T-cell (primary cell): ENCODE measurements around the gene KIF26A. TPM values are rescaled to one million over a fixed set of nuclear protein-coding genes. Genes with fewer than 3 reads are reported as not detected.
A peak's percentile ranks its signal among the peaks of the same experiment; 100 is the strongest.

ENCODE experiments used
- ATAC-seq, 4 experiments: fragments of 200-7000 bp in 3 of 4; fragments of 150-1000 bp in 1 of 4; cut with Tn5 transposase; replicated peaks in 1 of 4; 1 replicate in 3 of 4; 2 replicates in 1 of 4; pipeline ENCODE4 v1.10.0; 2021; ENCODE audit warnings: moderate library complexity in 3 of 4, mild to moderate bottlenecking in 2 of 4, moderate number of reproducible peaks in 1 of 4
- CTCF ChIA-PET, 2 donors: fragments of 300-600 bp; sonication (Branson Sonifier 250); formaldehyde crosslinking; loops; one replicate each; lab custom pipeline; 2022; ENCODE audit warnings: antibody characterized with exemption in 2 of 2; lab: Charles Lee
- POLR2A ChIA-PET, 2 donors: fragments of 300-600 bp; sonication (Branson Sonifier 250); formaldehyde crosslinking; loops; one replicate each; lab custom pipeline; 2022; ENCODE audit warnings: antibody characterized with exemption in 2 of 2; lab: Charles Lee
- DNase-seq, 35 experiments: peaks; one replicate each; pipeline versions ENCODE4 v3.0.0 to v3.0.0-alpha.2; 2013 to 2023
- H3K27ac ChIP-seq: one replicate; pipeline ENCODE4 v1.5.1; 2013; ENCODE audit warnings: low read length
- H3K27me3 ChIP-seq, 2 experiments: replicated peaks in 1 of 2; 1 replicate in 1 of 2; 2 replicates in 1 of 2; pipeline versions ENCODE4 v1.6.1 to v1.7.0; 2013; ENCODE audit warnings: low read length in 1 of 2, mixed read lengths in 1 of 2; ENCODE audit not compliant: control insufficient read depth in 2 of 2, insufficient read depth in 2 of 2; ENCODE audit errors: extremely low read depth in 1 of 2
- H3K36me3 ChIP-seq, 2 donors: 1 replicate in 1 of 2; 2 replicates in 1 of 2; pipeline versions ENCODE4 v1.6.1 to v1.7.0; 2013; ENCODE audit warnings: low read length in 1 of 2; ENCODE audit not compliant: control insufficient read depth in 2 of 2, insufficient read depth in 1 of 2; ENCODE audit errors: extremely low read depth in 1 of 2
- H3K4me1 ChIP-seq, 2 experiments: 1 replicate in 1 of 2; 2 replicates in 1 of 2; pipeline versions ENCODE4 v1.6.1 to v1.7.0; 2013; ENCODE audit warnings: low read length in 2 of 2, mixed read lengths in 1 of 2; ENCODE audit not compliant: insufficient read depth in 2 of 2, control insufficient read depth in 1 of 2; ENCODE audit errors: extremely low read depth in 1 of 2
- H3K4me3 ChIP-seq, 2 donors: 1 replicate in 1 of 2; 2 replicates in 1 of 2; pipeline versions ENCODE4 v1.5.1 to v1.7.0; 2013; ENCODE audit warnings: mild to moderate bottlenecking in 2 of 2, low read length in 1 of 2, moderate library complexity in 1 of 2; ENCODE audit not compliant: control insufficient read depth in 1 of 2; ENCODE audit errors: extremely low read depth in 1 of 2
- H3K9me3 ChIP-seq: 2 replicates; pipeline ENCODE4 v1.7.0; 2013
- H3K27ac Mint-ChIP-seq, 2 donors: one replicate each; pipeline ENCODE4 v1.8.0; 2020 to 2021; ENCODE audit warnings: mild to moderate bottlenecking in 2 of 2, mixed read lengths in 2 of 2
- H3K27me3 Mint-ChIP-seq, 2 donors: one replicate each; pipeline ENCODE4 v1.8.0; 2021 to 2022; ENCODE audit warnings: mixed read lengths in 2 of 2
- H3K36me3 Mint-ChIP-seq: one replicate; pipeline ENCODE4 v1.8.0; 2021; ENCODE audit warnings: mixed read lengths
- H3K4me1 Mint-ChIP-seq, 3 donors: one replicate each; pipeline ENCODE4 v1.8.0; 2020 to 2022; ENCODE audit warnings: mixed read lengths in 3 of 3, mild to moderate bottlenecking in 1 of 3
- H3K4me3 Mint-ChIP-seq, 3 donors: one replicate each; pipeline ENCODE4 v1.8.0; 2020 to 2022; ENCODE audit warnings: mild to moderate bottlenecking in 3 of 3, mixed read lengths in 3 of 3, moderate library complexity in 3 of 3
- H3K9me3 Mint-ChIP-seq, 3 donors: one replicate each; pipeline ENCODE4 v1.8.0; 2020 to 2022; ENCODE audit warnings: mixed read lengths in 3 of 3
- WGBS: methylation state at CpG from one replicate; pipeline ENCODE4 v1.1.5; 2013; ENCODE audit warnings: missing lambda C conversion rate; ENCODE audit not compliant: insufficient coverage; 5-methylcytosine and 5-hydroxymethylcytosine counted together
- total RNA-seq, 35 experiments: library from RNA in 6 of 35; stranded (reverse) in 6 of 35; fragments of 120-200 nt in 1 of 35; gene quantifications; one replicate each; pipeline versions ENCODE4 v1.2.1 to v1.2.4 and lab custom pipeline; 2013 to 2026

Gene KIF26A
- total RNA-seq, 5 donors from 2014 or later (not counting 1 experiment from before 2014, with no cell fraction given), result 0.07 to 1.6 (median 0.44) TPM

- no peak overlapping the region for H3K4me3 Mint-ChIP-seq
- no peak overlapping the region for H3K4me3 ChIP-seq
- DNase-seq (peak in 5 of 35 experiments; percentile 1 to 20 (median 14)), ATAC-seq (peak in 1 of 4 experiments; percentile 57)
- peaks cover 0 to 16% of the 10 kb centered on the region in 2 experiments for H3K27me3 ChIP-seq
- H3K36me3 ChIP-seq, result no peaks in the 10 kb centered on the region
- ChIA-PET POLR2A (no interaction called here), CTCF (interaction anchor here in 1 of 2 donors (0.5 to 1.6 kb wide), 2 partner anchors 16 to 50 kb away, joined by 4 to 7 read pairs; no protein-coding TSS in a partner anchor)
- H3K27ac ChIP-seq, result no peak overlapping the region
- H3K9me3 ChIP-seq, result no peaks in the 10 kb centered on the region
- H3K4me1 ChIP-seq, result peaks cover 0 to 7% of the 10 kb centered on the region in 2 experiments
- H3K9me3 Mint-ChIP-seq, result no peaks in the 10 kb centered on the region
- H3K4me1 Mint-ChIP-seq, result peaks cover 3 to 7% (median 5%) of the 10 kb centered on the region in 3 donors
- peaks cover 0 to 6% of the 10 kb centered on the region in 2 donors for H3K27me3 Mint-ChIP-seq
- H3K27ac Mint-ChIP-seq, result no peak overlapping the region
- 78% methylated on average over 18 of the region's 18 CpGs for WGBS
- H3K36me3 Mint-ChIP-seq, result no peaks in the 10 kb centered on the region
Observed at GRCh38 chr14:104093366-104094055, 44.9 kb upstream of the KIF26A start.

GRCh38 chr14:104094056-104094708 lies 44.2 kb upstream of the KIF26A start:
- DNase-seq (no peak), ATAC-seq (no peak)
- no peak overlapping the region for H3K4me3 ChIP-seq
- H3K27me3 ChIP-seq, result peaks cover 0 to 19% of the 10 kb centered on the region in 2 experiments
- WGBS, result 58% methylated on average over 18 of the region's 20 CpGs
- ChIA-PET CTCF (interaction anchor here in 1 of 2 donors (0.5 to 1.6 kb wide), 2 partner anchors 16 to 50 kb away, joined by 4 to 7 read pairs; no protein-coding TSS in a partner anchor), POLR2A (interaction anchor here in 1 of 2 donors (0.5 kb wide), 1 partner anchor 55 kb away, joined by 3 read pairs; no protein-coding TSS in a partner anchor)
- no peak overlapping the region for H3K27ac ChIP-seq
- no peaks in the 10 kb centered on the region for H3K9me3 ChIP-seq
- no peaks in the 10 kb centered on the region for H3K36me3 ChIP-seq
- Mint-ChIP-seq H3K27ac (no peak overlapping the region), H3K9me3 (no peaks in the 10 kb centered on the region), H3K4me1 (peaks cover 3 to 7% (median 5%) of the 10 kb centered on the region in 3 donors), H3K36me3 (no peaks in the 10 kb centered on the region), H3K4me3 (no peak overlapping the region), H3K27me3 (peaks cover 0 to 6% of the 10 kb centered on the region in 2 donors)
- H3K4me1 ChIP-seq, result peaks cover 0 to 7% of the 10 kb centered on the region in 2 experiments

- Histone ChIP-seq H3K27ac (no peak overlapping the region), H3K27me3 (peaks cover 0 to 19% of the 10 kb centered on the region in 2 experiments), H3K9me3 (no peaks in the 10 kb centered on the region), H3K36me3 (no peaks in the 10 kb centered on the region), H3K4me1 (peaks cover 0 to 7% of the 10 kb centered on the region in 2 experiments), H3K4me3 (no peak overlapping the region)
- peak; percentile 26 to 82 (median 62) for DNase-seq
- Mint-ChIP-seq H3K9me3 (no peaks in the 10 kb centered on the region), H3K27me3 (peaks cover 0 to 6% of the 10 kb centered on the region in 2 donors), H3K4me3 (no peak overlapping the region), H3K27ac (no peak overlapping the region), H3K36me3 (no peaks in the 10 kb centered on the region), H3K4me1 (peaks cover 3 to 7% (median 5%) of the 10 kb centered on the region in 3 donors)
- 54% methylated on average over 31 of the region's 35 CpGs for WGBS
- ChIA-PET CTCF (interaction anchor here in 1 of 2 donors (1.6 kb wide), 1 partner anchor 17 kb away, joined by 7 read pairs; no protein-coding TSS in a partner anchor), POLR2A (interaction anchor here in 1 of 2 donors (0.5 kb wide), 1 partner anchor 54 kb away, joined by 3 read pairs; no protein-coding TSS in a partner anchor)
- peak; percentile 65 to 77 (median 70) for ATAC-seq
Observed at GRCh38 chr14:104094709-104095425, 43.5 kb upstream of the KIF26A start.

GRCh38 chr14:104095426-104096310 lies 42.7 kb upstream of the KIF26A start:
- Histone ChIP-seq H3K27ac (no peak overlapping the region), H3K9me3 (no peaks in the 10 kb centered on the region), H3K4me1 (peaks cover 0 to 7% of the 10 kb centered on the region in 2 experiments), H3K27me3 (peaks cover 0 to 19% of the 10 kb centered on the region in 2 experiments), H3K4me3 (no peak overlapping the region), H3K36me3 (no peaks in the 10 kb centered on the region)
- H3K36me3 Mint-ChIP-seq, result no peaks in the 10 kb centered on the region
- CTCF ChIA-PET, result no interaction called here
- POLR2A ChIA-PET, result no interaction called here
- H3K27ac Mint-ChIP-seq, result no peak overlapping the region
- H3K4me3 Mint-ChIP-seq, result no peak overlapping the region
- H3K4me1 Mint-ChIP-seq, result peaks cover 3 to 7% (median 5%) of the 10 kb centered on the region in 3 donors
- 82% methylated on average over 25 of the region's 31 CpGs for WGBS
- ATAC-seq (no peak), DNase-seq (no peak)
- H3K9me3 Mint-ChIP-seq, result no peaks in the 10 kb centered on the region
- peaks cover 0 to 6% of the 10 kb centered on the region in 2 donors for H3K27me3 Mint-ChIP-seq

GRCh38 chr14:104096318-104096717 lies 42.1 kb upstream of the KIF26A start:
- Mint-ChIP-seq H3K9me3 (no peaks in the 10 kb centered on the region), H3K27me3 (peaks cover 0 to 6% of the 10 kb centered on the region in 2 donors), H3K27ac (no peak overlapping the region), H3K4me1 (peaks cover 3 to 7% (median 5%) of the 10 kb centered on the region in 3 donors), H3K36me3 (no peaks in the 10 kb centered on the region), H3K4me3 (no peak overlapping the region)
- H3K4me3 ChIP-seq, result no peak overlapping the region
- DNase-seq, result no peak
- no peak overlapping the region for H3K27ac ChIP-seq
- H3K4me1 ChIP-seq, result peaks cover 0 to 7% of the 10 kb centered on the region in 2 experiments
- 79% methylated on average over 14 of the region's 14 CpGs for WGBS
- no peaks in the 10 kb centered on the region for H3K9me3 ChIP-seq
- peaks cover 0 to 19% of the 10 kb centered on the region in 2 experiments for H3K27me3 ChIP-seq
- ATAC-seq, result no peak
- ChIA-PET POLR2A (no interaction called here), CTCF (no interaction called here)
- no peaks in the 10 kb centered on the region for H3K36me3 ChIP-seq
